GM04503 (cell line): ENCODE data around the gene PEX19.

Experiments
- DNase-seq: peaks from one replicate; pipeline ENCODE4 v3.0.0-alpha.2; 2012; ENCODE audit warnings: low read depth

Gene PEX19

DNA sequence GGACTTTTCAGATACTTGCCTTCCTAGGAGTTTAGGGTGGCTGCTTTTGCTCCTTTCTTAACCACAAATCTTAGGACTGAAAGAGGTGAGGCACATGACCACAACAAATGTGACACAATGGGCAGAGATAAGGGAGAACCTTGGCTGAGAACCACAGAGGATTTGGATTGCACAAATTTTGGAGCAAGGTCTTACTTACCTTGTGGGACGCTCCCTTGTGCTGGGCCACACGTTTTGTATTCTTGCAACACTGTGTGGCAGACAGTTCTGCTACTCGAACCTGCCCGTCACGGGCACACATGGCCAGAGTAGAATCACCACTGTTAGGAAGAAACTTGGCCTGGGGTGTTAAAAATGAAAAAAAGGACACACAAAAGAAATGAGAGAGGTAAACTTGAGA is 46.5 kb downstream of the PEX19 start:
- DNase-seq: no peak

DNA sequence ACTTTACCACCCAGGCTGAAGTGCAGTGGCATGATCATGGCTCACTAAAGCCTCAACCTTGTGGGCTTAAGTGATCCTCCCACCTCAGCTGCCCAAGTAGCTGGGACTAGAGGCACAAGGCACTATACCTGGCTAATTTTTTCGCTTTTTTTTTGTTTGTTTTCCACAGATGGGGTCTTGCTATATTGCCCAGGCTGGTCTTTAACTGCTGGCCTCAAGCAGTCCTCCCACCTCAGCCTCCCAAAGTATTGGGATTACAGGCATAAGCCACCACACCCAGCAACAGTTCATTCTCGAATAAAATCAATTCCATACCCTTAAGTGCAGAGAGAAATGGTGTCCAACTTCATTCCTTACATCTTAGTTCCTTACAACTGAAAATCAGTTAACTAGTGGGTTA is 47.4 kb downstream of the PEX19 start:
- no peak for DNase-seq

DNA sequence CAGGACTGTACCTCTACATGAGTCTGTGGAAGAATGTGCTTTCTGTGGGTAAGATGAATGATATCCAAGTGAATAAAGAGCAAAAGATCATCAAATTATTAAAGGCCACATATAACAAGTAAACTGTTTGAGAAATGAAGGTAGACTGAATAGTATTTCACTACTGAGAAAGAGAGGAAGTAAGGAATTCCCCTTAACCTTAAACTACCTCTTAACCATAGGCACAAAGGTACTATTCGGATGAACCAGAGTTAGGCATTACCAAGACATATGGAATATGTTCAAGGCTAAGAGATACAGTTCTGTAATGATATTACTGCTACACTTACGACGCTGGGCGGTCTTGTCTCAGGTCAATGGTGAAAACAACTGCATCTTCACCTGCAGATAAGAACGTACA is 48.1 kb downstream of the PEX19 start:
- no peak for DNase-seq

DNA sequence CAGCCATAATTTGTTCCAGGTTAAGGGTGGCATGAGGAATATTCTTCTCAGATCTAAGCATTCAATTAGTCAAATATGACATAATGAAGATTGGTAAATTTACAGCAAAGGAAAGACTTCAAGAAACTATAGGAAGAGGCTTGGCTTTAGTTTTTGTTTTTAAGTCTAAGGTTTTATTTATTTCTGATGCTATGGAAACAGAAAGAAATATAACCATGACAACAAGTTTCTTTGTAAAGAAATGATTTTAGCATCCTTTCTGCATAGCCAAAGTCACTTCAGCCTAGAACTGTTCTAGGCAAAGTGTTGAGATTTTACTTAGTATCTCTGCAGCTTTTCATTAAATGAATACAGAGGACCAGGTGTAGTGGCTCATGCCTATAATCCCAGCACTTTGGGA is 52.0 kb downstream of the PEX19 start:
- no peak for DNase-seq

DNA sequence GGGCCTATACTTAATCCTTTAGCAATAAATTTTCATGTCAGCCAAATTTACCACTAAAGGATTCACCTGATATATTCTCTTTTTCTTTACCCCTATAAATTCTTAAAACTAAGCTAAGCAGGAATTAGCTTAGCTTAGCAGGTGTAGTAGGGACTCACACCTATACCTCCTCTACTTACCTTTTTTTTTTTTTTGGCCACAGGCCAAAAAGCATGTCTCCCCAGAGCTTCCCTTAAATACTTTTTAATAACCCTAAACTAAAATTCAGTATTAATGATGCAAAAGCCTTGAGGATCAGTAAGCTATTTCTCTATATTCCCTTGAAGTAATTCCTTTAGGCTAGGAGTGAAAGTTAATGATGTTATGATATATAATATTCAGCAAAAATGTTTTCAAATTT is 56.5 kb downstream of the PEX19 start:
- DNase-seq: no peak

DNA sequence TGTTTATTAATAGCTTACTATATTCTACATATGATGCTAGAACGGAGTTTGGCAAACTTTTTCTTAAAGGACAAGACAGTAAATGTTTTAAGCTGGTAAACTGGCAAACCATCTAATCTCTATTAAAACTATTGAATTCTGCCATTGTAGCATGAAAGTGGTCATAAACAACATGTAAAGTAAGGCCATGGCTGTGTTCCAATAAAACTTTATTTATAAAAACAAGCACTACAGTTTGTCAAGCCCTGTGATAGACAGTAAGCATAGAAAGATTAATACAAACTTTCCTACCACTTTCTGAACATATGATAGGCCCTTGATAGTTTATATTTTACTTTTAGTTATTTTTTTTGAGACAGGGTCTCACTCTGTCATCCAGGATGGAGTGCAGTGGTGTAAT is 57.4 kb downstream of the PEX19 start:
- no peak for DNase-seq

DNA sequence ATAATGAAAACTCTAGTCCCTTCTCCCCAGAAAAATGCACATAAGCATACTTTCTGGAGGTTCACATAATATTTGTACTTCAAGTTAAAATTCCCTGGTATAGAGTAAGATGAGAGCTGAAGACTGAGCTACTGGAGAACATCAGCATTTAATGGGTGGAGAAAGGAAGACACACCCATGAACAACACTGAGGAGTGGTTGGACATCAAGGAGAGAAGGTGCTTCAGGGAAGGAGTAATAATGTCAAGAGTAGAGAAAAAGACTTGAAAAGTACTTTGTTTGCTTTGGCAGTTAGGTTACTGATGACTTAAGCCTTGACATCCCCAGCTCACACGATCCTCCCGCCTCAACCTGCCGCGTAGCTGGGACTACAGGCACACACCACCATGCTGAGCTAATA is 57.9 kb downstream of the PEX19 start:
- DNase-seq: no peak
